DMS153 treated with DMSO at 0.1 percent for 48 hours (cell line): ENCODE data around the gene SNAP25.

ENCODE experiments used
- DNase-seq: peaks from one replicate; lab custom pipeline; 2025; ENCODE audit not compliant: unreplicated experiment; lab: John Stamatoyannopoulos, UW

The SNAP25 gene

DNA sequence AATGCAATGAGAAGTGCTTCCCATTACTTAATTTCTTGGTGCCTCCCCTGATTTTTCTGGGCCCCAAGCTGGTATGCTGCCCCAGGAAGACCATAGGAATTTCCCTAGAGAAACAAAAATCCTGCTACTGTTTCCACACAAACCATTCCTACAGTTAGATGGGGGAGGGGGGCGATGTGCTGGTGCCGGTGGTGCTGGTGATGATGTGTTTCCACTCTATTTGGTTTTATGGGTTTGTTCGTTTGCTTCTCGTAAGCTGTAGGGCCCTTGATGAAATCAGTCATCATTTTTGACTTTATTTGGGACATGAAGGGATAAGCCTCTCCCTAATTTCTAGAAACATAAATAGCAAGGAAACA lies 110.2 kb downstream of the SNAP25 start:
- DNase-seq: no peak

DNA sequence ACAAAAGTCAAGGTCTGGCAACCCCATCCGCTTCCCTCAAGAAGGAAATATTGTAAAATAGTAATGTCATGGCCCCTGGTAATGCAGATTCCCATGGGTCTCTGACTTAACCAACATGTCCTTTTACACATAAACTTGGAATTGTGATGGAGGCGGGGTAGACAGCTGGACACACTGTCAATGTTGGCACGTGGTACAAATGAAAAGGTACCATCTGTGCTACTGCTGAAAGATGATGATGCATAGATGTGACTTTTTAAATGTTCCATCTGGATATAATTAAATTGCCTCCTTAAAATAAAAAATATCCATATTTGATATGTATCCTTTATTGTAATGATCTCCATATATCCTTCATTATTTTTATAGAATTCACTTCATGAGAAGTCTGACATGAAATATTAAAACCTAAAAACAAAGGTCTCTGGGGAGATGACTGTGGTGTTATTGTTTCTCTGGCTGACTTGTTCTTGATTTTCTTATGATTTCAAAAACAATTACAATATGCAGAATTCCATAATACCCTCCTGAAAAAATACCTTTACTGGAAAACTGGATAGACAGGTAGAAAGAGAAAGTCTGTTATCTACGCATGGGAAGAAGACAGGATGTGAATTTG lies 110.9 kb downstream of the SNAP25 start:
- no peak for DNase-seq

DNA sequence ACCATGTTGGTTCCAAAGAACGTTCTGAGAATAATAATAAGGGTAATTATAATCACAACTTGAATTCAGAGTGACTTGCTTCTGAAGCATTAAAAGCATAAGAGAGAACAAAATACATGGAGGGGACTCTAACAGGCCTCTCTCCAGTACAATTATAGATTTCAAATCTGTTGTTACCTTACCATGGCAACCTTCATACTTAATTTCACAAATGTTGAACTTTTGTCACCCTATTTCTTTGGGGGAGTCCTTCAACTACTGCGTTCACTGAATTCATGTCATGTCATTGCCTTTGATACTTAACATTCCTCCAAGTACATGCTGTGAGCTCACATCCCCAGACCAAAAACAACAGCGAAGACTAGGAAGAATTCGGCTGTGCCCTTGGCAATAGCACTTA lies 111.4 kb downstream of the SNAP25 start:
- no peak for DNase-seq

DNA sequence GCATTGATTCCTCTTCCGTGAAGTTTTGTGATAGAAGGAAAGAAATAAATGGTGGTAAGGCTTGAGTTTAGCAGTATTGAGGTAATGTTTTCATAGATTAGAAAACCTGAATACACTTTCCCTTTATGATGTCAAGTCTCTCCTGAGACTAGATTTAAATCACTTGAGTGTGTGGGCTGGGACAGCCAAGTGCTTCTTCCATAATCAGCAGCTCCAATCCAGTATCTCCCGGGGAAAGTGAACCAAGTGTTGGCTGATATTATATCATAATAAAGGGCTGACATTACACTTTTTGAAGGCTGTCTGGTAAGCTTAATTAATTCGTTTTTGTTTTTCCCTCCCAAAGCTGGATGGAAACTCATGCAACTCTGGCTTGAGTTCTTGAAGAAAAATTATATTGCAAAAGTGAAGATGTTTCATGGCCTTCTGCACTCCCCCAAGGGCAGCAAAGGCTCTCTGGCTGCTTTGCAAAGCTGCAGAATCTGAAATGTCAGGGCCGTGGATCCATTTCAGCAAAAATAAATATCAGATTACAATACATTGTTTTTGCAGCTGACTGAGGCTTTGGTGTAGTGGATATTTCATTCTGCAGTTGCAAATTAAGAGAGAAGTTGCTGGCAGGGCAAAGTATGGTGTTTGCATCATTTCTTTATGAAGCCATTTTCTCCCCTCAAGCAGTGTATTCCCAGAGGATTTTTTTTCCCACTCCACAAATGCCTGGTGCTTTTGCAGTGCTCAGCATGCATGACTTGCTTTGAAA lies 114.2 kb downstream of the SNAP25 start:
- DNase-seq: no peak

DNA sequence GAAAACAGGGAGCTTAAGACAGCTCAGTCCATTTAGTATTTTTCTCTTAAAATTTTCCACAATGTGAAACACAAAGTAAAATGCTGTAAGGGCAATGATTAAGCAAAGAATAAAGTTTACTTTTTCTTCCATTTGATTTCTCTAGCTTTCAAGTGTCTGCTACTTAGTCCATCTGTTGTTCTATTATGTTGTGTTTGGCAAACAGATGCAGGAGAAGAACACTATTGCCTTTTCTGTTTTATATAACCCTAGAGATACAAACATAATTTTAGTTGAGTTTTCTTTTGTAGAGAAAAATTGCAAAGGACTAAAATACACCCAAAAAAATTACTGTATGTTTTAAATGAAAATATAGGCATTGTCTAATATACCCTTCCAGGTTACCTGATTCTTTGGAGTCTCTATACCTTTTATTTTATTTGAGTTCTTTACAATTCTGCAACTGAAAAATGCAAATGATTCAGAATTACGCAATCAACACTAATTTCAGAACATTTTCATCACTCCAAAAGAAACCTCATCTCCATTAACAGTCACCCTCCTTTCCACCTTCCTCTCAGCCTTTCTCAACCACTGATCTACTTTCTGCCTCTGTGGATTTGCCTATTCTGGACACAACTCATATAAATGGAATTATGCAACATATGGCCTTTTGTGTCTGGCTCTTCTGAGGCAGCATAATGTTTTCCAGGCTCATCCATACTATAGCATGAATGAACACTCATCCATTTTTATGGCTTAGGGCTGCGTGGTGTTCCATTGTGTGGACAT lies 118.5 kb downstream of the SNAP25 start:
- DNase-seq: no peak

DNA sequence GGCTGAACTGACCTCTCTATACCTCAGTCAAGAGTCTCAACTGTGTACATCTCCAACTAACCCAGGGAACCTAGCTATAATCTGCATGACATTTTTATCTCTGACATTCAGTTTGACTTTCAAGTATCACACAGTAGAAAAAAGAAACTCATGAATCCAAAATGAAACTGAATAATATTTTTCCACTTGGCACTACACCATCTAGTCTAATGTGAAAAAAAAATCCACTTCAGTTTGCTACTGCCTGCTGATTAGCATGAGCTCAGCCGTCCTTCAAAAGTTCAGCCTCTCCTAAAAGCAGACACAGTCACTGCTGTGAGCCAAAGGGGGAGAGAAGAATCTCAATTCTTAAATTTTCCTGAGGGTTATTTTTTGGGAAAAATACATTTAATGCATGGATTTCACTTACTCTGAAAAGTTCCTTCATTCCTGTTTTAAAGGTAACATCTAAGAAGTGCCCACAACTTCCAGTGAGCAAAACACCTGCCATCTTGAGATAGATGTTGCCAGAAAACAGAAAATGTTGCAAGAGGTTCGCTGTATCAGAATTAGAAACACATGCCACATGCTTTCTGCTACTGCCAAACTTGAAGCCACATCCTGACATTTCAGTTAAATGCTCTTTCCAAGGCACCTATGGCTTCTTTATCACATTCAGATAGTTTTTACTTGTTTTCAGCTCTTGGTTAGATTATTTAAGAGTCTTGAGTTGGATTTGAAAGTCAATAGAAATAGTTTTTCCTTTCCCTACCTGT lies 120.0 kb downstream of the SNAP25 start:
- no peak for DNase-seq

DNA sequence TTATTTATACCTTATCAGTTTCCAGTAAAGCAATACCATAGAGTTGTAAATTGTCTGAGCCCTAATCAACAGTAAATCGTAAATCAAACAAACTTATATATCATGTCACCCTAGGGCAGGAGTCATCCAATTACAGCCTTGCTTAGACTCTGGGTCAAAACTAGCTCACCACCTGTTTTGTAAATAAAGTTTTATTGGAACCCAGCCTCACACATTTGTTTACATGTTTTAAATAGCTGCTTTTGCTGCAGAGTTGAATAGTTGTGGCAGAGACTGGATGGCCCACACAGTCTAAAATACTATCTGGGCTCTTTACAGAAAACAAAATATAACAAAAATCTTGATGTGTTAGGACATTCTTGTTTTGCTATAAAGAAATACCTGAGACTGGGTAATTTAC lies 121.0 kb downstream of the SNAP25 start:
- no peak for DNase-seq

DNA sequence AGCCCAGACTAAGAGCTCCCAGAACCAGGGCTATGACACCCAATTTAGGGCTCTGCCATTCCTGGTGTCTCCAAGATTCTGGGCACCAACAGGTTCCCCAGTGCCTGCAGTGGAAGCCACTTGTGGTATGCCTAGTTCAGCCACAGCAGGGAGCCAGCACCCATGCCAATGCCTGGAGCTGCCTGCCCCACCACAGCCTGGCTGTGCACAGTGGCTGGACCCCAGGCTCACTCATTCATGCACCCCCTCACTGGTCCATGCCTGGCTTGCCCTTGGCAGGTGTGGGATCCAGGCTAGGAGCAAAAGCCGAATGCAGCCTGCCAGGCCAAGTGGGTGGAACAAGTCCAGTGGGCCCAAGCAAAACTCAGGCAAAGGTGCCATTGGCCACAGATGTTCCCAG lies 123.5 kb downstream of the SNAP25 start:
- DNase-seq: no peak

DNA sequence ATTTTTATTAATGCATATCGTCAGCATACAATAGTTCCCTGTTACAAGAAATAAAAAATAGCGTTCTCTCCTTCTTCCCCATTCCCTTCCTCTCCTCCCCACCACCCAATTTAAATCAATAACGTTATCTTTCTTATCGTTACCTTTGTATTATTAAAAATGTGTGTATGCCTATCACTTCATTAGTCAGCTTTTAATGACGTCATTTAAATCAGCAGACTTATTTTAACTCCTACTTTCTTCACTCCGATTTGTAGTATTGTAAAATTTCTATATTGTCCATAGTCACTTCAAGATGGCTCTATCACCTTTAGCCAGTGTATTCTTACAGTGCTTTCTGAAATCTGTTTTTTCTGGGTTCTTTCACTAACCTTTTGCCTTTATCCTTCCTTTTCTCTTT lies 126.3 kb downstream of the SNAP25 start:
- no peak for DNase-seq

DNA sequence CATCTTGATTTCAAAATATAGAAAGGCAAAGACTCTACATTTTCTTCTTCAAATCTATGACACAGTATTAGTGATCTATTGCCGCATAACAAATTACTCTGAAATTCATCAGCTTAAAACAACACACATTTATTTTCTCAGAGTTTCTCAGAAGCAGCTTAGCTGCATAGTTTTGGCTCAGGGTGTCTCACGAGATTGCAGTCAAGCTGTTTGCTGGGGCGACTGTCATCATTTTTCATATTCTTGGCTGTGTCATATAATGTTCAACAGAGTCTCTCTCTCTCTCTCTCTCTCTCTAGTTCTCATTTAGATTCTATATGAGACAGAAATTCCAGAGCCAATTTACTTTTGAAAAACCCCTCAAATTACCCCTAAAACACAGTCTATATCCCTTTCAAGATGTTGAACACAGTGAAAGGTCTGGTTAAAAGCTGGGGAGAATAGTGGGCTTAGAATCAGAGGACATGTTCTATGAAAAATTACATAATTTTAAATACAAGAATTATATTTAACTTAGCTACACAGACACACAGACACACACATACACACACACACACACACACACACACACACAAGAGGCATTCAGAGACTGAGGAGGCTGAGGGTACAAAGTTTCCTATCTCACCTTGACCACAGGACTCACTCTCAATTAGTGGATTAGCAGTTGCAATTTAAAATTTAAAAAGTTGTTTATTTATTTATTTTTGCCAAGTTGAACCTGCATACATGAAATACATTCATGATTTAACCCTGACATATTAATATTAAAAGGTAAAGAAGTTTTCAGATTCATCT lies 128.7 kb downstream of the SNAP25 start:
- no peak for DNase-seq

DNA sequence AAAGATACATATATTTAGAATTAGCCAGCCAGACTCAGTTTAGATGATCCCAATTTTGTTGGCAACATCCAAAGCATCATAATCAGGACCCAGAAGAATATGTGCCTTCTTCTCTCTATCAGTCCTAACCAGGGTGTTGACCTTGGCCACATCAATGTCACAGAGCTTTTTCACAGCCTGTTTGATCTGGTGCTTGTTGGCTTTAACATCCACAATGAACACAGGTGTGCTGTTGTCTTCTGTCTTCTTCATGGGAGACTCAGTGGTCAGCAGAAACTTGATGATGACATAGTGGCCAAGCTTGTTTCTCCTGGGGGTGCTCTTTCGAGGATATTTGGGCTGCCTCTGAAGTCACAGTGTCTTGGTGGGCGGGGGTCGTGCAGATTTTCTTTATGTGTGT lies 130.5 kb downstream of the SNAP25 start:
- no peak for DNase-seq

DNA sequence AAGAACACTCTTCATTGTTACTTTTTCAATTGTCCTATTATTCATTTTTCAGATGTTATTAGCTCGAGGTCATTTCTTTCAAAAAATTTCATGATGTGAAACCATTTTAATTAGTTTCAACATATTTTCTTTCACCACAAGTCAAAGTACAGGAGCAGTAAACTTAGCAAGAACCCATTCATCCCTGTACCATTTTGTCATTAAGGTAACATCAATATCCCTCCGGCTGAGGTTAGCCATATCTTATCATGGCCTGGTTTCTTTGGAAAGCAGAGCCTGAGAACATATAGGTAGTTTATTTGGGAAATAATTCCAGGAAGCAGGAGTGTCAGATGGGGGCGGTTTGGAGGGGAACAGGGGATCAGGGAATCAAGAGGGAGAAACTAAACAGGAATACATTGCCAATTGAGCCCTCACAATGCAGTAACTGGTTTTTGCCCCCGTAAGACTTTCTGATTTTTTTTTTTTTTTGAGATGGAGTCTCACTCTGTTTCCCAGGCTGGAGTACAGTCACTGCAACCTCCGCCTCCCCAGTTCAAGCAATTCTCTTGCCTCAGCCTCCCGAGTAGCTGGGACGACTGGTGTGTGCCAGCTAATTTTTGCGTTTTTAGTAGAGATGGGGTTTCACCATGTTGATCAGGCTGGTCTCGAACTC lies 131.7 kb downstream of the SNAP25 start:
- DNase-seq: no peak

DNA sequence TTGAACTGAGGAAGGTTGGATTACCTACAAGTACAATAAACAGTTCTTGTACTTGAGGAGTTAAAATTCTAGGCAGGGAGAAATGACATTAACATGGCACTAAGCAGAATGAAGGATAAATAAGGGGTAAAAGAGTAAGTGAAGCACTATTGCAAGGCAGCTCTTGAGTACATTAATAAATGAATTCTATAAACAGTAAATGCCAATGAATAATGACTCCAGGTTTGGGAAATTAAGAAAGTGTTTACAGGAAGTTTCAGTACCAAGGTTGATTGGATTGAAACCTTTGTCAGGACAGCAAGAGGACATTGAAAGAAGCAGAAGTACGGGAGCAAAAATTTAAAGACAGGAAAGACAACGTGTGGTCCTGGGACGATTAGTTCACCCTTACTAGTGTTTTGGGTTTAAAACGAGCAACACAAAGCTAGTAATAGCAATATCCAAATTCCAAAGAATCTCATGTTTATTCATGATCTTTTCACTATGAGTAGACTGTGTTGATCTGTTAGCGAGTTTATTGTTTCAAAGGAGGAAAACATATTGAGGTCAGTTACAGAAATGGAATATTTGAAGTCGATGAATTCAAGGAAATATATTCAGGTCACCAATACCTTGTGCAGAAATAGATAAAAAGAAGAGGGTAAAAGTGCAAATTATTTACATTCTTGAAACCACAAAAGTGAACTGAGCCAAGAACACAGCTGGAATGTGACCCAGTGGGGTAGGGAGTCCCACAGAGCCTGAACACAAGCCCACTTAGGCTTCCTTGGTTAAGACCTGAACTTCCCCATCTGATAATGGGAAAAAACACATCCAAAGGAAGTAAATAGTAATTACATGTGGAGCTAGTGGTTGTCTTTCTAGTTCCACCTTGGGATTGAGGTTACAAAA lies 134.5 kb downstream of the SNAP25 start:
- no peak for DNase-seq

DNA sequence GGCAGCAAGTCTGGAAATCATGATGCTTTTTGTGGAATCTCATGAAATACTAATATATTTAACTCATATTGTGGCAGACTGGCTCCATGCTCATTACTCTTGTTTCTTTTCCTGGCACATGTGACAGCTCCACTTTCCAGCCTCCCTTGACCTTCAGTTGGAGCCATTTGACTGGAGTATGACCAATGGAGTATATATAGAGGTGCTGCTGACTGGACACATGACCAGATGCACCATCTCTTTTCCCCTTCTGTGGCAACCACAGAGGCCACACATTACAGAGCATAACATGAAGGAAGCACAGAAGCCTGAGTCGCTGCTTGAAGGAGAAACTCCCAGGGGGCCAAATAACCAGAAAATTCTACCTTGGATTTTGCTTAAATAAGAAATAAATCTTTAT lies 138.0 kb downstream of the SNAP25 start:
- DNase-seq: no peak
